Measurements from ENCODE around the gene SLC3A2.

The SLC3A2 gene

DNA sequence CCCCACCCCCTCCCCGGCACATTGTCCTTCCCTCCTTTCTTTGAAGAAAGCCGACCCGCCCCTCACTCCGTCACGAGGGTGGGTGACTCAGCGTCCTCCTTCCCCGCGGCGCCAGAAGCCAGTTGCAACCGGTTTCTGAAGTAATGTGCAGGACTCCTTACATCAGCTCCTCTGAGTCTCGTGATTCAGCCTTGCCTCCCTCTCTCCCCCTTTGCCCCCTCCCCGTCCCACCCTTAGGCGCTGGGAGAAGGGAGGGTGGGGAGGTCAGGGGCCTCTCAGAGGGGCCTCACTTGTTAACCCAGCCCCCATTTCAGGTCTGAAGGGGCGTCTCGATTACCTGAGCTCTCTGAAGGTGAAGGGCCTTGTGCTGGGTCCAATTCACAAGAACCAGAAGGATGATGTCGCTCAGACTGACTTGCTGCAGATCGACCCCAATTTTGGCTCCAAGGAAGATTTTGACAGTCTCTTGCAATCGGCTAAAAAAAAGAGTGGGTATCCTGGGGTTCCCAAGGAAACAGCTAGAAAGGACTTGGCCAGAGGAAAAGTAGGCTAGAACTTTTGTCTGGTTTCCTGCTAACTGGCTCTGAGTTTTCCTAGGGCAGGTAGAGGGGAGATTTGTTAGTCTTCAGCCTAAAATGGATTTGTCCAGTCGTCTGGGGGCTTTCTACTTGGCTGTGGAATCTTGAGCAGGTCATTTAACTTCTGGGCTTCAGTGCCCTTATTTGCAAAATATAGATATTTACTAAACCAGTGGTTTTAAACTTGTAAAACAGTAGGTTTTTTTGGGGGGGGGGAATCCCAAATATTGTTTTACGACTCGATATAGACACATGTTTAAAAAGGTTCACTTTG lies 1.1 kb downstream of the SLC3A2 start:
- DNase-seq, result peak; percentile 91

- DNase-seq, result no peak
Measured at GRCh38 chr11:62882431-62882749, 1.7 kb downstream of the SLC3A2 start.

GRCh38 chr11:62882788-62883501 lies 2.2 kb downstream of the SLC3A2 start:
- DNase-seq, result no peak

DNA sequence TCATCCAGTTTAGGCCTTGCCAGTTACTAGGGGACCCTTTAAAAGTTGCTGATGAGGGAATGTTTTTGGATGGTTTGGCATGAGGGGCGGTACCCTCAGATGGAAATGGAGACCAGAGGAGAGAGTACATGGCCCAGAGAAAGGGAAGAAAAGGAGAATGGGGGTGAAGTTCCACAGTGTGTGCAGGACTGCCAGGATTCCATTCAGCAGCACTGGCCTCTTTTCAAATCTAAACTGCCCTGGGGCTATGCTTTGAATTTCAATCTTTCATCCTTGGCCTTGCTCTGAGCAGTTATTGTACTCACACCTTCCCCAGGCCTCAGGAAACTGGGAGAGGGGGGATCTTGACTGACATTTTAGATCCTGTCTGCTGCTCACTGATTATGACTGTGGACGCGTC lies 3.0 kb downstream of the SLC3A2 start:
- DNase-seq, result no peak

GRCh38 chr11:62885137-62885750 lies 4.5 kb downstream of the SLC3A2 start:
- no peak for DNase-seq

DNA sequence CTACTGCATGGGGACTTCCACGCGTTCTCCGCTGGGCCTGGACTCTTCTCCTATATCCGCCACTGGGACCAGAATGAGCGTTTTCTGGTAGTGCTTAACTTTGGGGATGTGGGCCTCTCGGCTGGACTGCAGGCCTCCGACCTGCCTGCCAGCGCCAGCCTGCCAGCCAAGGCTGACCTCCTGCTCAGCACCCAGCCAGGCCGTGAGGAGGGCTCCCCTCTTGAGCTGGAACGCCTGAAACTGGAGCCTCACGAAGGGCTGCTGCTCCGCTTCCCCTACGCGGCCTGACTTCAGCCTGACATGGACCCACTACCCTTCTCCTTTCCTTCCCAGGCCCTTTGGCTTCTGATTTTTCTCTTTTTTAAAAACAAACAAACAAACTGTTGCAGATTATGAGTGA lies 7.7 kb downstream of the SLC3A2 start:
- no peak for DNase-seq

DNA sequence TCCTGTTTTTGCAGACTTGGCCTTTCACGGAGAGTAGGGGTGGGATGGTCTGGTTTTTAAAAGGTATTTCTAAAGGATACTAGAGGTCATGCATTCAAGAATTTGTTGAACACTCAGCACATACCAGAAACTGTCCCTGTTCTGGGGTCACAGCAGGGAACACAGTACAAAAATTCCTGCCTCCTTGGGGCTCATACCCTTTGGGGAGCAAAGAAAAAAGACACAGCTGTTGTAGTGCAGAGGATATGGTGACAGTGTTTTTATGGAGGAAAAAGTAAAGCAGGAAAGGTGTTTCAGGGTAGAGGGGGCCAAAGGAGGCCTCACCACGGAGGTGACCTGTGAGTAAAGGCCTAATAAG lies 8.4 kb downstream of the SLC3A2 start:
- DNase-seq, result no peak

DNA sequence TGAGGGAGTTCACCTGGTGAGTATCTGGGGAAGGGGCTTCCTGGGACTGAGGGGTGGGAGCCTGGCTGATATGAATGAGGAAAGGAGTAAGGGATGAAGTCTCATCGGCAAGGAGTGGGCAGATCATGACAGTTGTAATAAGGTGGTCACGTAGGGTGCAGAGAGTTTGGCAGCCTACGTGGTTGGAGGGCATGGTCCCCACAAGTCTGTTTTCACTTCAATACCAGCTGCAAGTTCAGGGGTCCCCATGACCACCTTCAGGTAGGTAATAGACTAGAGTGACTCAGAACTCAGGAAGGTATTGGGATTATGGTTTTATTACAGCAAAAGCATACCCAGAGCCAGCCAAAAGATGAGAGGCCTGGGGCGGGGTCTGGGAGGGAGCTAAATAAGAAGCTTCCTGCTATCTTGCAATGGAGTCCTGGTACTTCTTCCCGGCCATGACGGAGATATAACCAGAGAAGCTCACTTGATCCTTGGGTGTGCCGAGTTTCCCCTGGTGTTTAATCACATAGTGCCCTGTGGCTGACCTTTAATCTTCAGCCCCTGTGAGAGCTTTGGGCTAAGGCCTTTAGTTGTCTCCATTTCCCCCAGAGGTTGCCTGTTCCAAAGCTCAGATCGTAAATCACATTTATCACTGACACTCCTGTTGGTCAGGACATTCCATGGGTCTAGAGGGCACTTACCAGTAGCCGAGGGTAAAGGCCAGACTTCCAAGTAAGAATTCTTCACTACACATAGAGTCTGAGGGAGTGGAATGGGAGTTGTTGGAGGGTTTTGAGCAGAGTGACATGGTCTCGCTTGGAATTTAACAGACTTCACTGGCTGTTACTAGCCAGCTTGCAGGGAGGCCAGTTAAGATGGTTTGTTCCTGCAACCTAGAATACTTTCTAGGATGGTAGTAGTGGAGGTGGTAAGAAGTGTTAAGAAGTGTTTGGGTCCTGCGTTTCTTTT lies 9.1 kb downstream of the SLC3A2 start:
- no peak for DNase-seq

DNA sequence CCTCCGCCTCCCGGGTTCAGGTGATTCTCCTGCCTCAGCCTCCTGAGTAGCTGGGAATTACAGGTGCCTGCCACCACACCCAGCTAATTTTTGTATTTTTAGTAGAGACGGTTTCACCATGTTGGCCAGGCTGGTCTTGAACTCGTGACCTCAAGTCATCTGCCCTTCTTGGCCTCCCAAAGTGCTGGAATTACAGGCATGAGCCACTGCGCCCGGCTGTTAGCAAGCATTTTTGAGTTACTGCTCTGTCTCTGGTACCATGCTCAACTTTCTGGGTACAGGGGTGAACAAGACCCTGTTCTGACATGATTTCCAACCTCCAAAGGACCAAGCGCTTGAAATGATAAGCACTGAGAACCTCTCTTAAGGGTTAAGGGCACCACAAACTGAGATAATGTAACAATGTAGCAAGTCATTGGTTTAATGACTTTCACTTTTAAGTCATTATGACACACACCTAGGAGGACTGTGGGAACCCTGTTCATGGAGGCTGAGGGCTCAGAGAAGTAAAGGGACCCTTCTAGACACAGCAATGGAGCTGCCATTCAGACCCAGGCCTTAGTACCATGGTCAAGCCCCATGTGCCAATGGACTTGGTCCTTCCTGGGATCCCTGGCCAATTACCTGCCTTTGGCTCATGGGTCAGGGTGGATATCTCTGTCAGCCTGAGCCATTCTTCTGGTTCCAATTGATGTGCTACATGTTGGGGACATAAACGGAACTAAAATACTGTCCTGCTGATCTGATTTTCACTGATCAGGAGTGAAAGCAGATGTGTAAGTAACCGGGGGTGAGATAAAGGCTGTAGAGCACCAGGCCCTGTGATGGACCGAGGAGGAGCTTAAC lies 11.6 kb downstream of the SLC3A2 start:
- no peak for DNase-seq

DNA sequence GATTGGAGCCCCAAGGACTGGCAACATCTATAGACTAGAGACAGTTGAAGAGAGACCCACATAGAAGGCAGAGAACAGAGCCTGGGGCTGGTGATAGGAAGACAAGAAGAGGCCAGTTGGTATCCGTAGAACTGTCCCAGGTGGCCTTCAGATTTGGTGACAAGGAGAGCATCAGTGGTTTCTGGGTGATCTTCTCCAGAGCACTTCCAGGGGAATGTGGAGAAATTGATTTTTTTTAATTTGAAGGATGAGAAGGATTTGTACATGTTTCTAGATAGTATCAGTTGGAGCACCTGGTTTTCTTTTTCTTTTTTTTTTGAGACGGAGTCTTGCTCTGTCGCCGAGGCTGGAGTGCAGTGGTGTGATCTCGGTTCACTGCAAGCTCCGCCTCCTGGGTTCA lies 14.8 kb downstream of the SLC3A2 start:
- no peak for DNase-seq

- no peak for DNase-seq
Measured at GRCh38 chr11:62896049-62896448, 15.4 kb downstream of the SLC3A2 start.

GRCh38 chr11:62897311-62897710 lies 16.6 kb downstream of the SLC3A2 start:
- no peak for DNase-seq

GRCh38 chr11:62898027-62898426 lies 17.3 kb downstream of the SLC3A2 start:
- no peak for DNase-seq

DNA sequence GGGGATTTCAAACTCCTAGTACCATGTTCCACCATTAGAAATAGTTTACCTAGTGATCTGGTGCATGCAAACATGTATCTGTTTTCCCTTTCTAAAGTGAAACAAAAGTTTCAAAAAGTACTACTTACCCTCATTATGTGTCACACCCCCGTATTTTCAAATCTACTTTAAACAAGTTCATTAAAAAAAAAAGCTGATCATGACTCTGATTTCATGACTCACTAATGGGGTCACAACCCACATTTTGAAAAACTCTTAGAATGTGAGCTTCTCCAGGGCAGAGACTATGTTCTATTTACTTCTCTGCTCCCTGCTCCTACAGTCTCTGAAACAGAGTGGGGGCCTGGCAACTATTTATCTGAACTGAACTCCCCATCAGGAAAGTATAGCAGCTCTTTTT lies 22.2 kb downstream of the SLC3A2 start:
- no peak for DNase-seq

- no peak for DNase-seq
Measured at GRCh38 chr11:62905296-62905695, 24.6 kb downstream of the SLC3A2 start.

DNA sequence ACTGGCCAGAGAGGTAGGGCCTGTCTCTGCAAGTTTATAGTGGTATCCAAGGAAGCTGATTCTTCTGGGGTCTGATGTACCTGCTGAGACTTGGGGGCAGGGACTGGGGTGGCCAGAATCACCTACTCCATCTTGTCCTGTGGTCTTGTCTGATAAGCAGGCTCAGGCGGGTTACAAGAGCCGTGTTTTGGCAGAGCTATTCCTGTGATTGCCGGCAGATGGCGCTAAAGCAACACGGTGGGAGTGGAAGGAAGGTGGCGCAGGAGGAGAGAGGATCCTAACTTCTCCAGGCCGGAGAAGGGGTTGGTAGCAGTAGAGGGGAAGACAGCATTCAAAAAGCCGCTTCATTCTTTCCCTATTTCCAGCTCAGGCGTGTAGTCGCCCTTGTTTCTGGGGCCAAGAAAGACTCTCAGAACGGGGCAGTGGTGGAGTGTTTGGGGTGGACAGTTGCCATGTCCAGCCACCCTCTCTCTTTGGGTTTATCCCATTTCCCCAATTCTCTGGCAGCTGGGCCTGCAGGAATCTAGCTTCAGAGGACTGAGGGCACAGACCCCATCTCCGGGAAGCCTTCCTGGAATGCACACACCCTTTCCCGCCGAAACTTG lies 25.3 kb downstream of the SLC3A2 start:
- peak; percentile 79 for DNase-seq

- no peak for DNase-seq
Measured at GRCh38 chr11:62908468-62909072, 27.9 kb downstream of the SLC3A2 start.

DNA sequence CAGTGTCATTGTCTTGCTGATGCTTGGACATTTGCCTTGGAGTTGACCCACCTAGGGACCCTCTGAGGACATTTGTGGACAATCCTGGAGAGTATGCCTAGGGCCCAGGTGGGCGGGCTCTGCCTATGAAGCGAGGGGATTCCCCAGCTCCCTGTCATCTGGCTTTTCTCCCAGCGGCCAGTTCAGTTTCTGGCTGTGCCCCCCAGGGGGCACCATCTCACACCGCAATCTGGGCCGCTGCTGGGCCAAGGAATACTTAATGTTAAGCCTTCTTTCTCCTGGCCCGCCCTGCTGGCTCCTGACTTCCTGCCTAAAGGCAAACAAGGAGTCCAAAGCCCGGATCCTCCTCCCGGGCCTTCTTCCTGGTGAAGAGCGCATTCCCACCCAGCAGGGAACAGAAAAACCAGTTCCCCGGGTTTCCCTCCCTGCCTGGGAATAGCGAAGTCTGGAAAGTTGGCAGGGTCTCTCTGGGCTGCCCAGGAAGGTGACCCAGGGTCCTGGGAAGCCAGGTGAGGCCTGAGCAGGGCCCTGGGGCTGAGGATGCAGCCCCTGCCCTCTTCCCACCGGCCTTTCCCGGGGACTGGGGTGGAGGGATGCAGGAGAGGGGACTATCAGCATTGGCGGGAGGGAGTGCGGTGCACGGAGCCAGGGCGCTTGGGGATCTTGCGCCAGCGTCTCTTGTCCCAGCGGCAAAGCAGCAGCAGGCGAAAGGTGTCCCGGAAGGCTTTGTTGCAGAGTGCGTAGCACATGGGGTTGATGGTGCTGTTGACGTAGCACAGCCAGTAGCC lies 28.6 kb downstream of the SLC3A2 start:
- DNase-seq, result no peak

GRCh38 chr11:62910141-62910882 lies 29.6 kb downstream of the SLC3A2 start:
- no peak for DNase-seq

All from CD4-positive, alpha-beta T cell treated with Interleukin-12 subunit alpha and Interleukin-12 subunit beta, for 1 hour (primary cell).